TTC549 (cell line): ENCODE results near the gene SLC16A13.
A peak's percentile ranks its signal among the peaks of the same experiment; 100 is the strongest.
"Not testable (repeated sequence)": the region's sequence is repeated elsewhere in the genome, so short reads cannot be mapped to it uniquely, and the experiment has no call there.

Experiments used
- FAIRE-seq: peaks from 2 replicates; lab custom pipeline; 2012; peaks lifted over from hg19 to GRCh38; lab: Jason Lieb, UNC

Gene SLC16A13, protein sequence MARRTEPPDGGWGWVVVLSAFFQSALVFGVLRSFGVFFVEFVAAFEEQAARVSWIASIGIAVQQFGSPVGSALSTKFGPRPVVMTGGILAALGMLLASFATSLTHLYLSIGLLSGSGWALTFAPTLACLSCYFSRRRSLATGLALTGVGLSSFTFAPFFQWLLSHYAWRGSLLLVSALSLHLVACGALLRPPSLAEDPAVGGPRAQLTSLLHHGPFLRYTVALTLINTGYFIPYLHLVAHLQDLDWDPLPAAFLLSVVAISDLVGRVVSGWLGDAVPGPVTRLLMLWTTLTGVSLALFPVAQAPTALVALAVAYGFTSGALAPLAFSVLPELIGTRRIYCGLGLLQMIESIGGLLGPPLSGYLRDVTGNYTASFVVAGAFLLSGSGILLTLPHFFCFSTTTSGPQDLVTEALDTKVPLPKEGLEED

DNA sequence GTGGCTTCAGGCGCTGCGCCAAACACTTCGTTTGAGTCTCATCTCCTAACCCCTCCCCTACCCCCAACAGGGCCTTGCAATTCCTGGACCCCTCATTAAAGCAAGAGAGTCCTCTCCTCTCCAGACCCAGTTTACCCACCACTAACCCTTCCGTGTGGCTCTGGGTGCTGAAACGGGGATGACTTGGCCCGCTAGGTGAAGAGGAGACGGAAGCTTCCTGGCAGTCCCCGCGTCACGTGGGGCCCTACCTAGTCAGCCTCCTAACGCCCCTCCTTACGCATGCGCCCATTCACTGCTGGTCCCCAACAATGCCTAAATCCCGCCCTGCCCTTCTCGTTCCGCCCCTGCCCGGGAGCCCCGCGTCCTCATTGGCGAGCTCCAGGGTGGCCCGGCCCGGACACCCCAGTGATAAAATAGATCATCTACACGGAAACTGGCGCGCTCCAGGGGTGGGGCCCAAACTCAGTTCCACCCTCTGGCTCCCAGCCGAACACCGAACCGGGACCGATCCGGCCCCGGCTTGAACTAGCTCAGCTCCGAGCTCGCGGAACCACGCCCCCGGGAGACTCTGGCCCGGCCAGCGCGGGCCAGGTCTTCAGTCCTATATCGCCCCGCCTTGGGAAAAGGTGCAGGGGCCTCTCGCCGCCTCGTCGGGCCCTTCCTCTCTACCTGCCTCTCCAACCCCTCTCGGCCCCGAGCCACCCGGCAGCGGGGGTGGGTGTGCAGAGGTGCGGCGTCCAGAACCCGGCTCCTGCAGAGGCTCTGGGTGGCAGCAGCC lies at the start of gene SLC16A13:
Gene SLC16A13 (plus strand): TSS at position 425 of the 778 bp plus-strand sequence. CDS start 368 bp downstream, outside the sequence.
- no peak for FAIRE-seq

DNA sequence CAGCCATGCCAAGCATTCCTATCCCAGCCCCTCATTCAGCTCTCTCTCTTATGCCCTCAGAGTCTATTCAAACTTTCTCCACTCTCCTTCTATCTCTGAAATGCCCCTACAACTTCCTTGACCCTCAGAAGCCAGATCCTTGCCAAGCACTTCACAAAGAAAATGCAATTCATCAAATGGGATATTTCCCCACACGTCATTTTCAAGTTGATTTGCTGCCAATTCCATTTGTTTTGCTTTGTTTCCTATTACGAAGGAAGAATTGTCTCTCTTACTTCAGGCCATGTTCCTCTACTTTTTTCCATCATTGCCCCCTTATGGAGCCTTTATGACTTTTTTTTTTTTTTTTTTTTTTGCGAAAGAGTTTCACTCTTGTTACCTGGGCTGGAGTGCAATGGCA lies 49.1 kb upstream of the SLC16A13 start:
- no peak for FAIRE-seq

DNA sequence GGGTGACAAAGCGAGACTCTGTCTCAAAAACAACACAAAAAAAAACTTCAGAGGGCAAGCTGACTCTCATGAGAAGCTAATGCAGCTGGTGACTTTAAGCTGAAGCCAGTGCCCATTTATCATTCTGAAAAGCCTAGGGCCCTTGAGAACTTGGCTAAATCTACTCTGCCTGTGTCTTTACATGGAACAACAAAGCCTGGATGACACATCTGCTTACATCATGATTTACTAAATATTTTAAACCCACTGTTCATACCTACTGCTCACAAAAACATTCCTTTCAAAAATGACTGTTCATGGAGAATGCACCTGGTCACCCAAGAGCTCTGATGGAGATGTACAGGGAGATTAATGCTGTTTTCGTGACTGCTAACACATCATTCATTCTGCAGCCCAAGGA lies 46.0 kb upstream of the SLC16A13 start:
- FAIRE-seq: no peak

DNA sequence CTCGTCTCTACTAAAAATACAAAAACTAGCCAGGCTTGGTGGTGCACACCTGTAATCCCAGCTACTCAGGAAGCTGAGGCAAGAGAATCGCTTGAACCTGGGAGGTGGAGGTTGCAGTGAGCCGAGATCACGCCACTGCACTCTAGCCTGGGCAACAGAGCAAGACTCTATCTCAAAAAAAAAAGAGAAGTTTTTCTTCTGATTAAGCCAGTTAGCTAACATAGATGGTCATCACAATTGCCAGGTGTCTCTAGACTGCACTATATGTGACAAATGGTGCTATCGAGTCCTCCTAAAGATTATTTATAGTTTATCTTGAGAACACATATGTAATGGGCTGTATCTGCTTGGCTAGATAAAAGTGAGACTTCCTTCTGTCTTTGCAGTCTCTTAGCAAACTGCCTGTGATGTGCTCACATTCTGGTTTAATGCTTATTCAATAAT lies 42.2 kb upstream of the SLC16A13 start:
- FAIRE-seq: not testable (repeated sequence)

DNA sequence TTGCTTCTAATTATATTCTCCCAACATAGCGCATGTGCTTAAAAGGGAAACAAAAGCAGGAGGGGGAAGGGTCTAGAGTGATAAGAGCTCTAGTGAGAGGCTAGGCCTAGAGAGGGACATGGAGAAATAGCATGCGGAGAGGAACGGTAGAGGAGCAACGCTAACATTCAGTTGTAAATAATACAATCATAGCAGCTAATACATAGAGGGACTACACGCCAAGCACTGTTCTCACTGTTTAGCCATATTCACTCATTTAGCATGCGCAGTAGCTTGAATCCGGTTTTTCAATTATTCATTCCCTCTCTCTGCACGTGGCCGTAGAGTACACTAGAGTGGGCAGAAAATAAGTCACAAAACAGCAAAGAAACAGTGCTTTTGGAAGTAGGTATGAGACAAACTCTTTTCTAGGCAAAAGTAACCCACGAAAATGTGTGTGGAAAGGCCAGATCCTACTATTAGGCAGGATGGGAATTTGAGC lies 41.7 kb upstream of the SLC16A13 start:
- FAIRE-seq: no peak

DNA sequence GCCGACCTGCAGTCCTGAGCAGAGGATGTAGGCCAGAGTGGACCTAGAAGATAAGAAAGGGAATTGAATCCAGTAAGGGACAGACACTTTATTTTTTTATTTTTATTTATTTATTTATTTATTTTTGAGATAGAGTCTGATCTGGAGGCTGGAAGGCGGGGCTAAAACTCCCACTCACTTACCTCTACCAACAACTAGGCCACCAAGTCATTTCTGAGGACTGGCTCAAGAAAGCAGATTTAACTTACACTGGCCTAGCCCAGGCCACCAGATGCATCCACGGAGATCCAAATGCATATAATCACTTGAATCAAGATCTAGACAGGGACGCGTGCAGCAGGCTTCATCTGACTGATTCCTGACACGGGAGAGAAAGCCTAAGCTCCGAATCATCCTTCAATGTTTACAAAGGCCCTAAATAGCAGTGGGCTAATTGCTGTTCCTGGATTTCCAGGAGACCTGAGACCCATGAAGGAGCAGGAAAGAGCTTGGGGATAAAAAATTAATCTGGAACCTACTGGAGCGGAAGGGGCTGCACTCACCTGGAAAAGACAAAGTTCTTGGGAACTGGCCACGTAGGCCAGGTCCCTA lies 41.1 kb upstream of the SLC16A13 start:
- FAIRE-seq: no peak

DNA sequence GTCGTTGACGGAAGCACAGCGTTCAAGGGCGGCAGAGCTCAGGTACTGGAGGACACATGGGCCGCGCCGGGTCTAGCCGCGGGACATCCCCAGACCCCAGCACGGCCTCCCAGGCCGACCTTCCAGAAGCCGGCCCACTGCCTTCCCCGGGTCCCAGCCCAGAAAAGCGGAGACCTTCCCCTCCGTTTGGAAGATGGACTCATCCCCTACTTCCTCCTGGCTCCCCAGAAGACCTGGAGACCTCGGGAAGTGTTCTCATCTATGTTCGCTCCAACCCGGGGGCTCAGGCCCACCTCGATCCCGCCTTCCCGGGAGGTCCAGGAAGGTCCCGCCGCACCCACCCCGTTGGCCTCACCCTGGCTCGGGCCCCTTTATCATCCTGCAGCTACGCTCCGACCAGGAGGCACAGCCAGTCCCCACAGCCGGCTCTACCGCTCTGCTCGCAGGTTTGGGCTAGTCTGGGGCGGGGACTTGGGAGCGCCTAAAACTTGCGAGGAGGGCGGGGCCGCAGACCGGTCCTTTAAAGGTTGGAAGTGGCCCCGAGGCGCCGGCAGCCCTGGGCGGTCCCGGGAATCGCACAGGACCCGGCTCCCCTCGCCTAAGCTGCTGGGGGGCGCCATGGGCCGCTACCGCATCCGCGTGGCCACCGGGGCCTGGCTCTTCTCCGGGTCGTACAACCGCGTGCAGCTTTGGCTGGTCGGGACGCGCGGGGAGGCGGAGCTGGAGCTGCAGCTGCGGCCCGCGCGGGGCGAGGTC lies 40.1 kb upstream of the SLC16A13 start, which contains the start of gene ALOX12:
Gene ALOX12 (plus strand): TSS at position 550 of the 756 bp plus-strand sequence. CDS start 69 bp downstream, at position 619.
- no peak for FAIRE-seq

DNA sequence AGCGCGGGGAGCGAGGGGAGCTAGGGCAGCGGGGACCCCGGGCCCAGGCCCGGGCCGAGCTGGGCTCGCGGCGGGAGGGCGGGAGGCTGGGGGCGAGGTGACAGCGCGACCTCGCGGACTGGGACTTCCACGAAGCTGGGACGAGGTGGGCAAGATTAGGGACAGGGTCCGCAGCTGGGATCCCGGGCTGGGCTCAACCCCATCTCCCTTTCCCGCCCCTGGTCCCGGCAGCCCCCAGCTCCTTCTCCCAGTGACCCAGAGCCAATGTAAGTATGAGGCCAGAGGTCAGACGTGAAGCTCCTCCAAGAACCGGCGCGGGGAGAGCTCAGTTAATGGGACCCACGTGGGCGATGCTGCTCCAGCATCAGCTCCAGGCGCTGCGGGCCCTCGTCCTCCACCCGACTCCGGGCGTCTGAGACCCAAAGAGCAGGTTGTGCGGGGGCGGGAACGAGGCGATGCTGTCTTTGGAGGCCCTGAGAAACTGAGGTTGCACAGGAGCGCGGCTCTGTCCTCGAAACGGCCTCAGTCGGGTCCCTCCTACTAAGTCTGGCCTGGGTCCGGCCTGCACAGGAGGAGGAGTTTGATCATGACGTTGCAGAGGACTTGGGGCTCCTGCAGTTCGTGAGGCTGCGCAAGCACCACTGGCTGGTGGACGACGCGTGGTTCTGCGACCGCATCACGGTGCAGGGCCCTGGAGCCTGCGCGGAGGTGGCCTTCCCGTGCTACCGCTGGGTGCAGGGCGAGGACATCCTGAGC lies 39.4 kb upstream of the SLC16A13 start:
- FAIRE-seq: no peak

DNA sequence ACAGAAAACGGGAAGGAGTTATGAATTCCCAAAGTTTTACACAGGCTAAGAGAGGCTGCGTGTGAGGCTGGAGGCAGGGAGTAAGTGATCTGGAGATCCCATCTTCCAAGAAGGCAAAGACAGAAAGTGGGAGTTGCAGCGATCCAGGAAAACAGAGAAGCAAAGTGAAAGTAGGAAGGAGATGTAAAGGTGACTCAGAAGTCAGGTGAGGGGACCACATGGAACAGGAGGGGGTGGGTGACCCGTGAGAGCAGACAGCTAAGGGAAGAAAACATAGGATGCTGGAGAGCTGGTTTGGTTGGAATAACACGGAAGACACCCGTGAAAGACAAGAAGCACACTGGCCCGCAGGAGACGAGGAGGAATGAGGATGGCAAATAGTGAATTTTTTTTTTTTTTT lies 38.6 kb upstream of the SLC16A13 start:
- FAIRE-seq: no peak

DNA sequence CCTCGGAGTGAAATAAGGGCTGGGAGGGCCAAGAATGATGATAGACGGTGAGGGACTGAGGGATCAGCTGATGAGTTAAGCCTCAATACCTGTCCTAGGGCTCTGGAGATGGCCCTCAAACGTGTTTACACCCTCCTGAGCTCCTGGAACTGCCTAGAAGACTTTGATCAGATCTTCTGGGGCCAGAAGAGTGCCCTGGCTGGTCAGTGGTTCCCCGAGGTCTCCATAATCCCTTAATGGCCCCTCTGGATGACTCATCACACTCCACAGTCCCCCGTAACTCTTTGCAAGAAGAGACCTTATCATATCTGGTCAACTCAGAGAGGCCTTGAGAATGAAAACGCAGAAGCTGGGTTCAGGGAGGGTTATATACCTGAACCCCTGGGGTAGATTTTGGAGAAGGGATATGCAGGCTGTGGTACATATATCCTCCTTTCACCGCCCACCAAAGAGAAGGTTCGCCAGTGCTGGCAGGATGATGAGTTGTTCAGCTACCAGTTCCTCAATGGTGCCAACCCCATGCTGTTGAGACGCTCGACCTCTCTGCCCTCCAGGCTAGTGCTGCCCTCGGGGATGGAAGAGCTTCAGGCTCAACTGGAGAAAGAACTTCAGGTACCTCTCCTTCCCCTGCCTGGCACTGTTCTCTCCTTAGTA lies 36.8 kb upstream of the SLC16A13 start:
- no peak for FAIRE-seq

DNA sequence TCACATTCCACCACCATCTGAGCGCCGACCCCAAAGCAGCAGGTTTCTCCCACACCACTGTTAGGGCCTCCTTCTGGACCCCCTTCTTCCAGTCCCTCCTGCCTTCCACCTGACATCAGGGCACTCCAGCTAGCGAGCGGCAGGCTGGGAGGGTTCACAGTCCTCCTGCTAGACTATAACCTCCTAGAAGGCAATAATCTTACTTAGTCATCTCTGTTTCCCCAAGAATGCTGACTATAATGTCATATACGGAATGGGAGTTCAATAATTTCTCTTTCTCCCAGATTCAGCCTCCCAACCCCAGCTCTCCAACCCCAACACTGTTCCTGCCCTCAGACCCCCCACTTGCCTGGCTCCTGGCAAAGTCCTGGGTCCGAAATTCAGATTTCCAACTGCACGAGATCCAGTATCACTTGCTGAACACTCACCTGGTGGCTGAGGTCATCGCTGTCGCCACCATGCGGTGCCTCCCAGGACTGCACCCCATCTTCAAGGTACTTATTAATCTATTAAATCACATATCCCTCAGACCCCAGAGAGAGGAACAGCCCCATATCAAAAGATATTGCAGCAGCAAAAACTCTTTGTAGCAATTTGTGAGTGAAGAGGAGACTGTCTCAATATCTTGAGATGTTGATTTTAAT lies 34.4 kb upstream of the SLC16A13 start:
- FAIRE-seq: no peak

DNA sequence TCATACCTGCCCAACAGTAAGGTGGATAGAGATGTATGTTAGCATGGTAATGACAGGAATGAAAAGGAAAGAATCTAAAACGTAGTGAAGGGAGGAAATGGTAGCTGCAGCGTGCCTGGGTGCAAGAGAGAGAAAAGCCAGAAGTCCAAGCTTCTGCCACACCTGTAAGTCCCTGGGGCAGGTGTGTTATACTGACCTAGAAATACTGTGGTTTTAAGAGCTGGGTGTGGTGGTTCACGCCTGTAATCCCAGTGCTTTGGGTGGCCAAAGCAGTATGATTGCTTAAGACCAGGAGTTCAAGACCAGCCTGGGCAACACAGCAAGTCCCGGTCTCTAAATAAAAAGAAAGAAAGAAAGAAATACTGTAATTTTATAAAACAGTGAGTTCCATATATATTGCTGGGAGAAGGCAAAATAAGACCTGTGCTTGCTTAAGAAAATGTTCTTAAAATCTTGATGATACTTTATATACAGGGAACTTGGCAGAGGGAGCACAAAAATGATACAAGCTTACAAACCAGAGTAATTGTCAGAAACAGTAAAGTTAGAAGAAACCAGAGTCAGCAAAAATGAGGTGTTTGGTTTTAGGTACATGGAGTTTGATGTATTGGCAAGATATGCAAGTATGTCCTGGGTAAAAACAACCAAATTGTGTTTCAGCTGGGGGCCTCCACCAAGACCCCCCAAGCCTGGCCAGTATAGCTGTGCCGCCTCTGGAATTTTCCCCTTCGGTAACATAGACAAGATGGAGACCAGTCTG lies 33.3 kb upstream of the SLC16A13 start:
- FAIRE-seq: no peak

DNA sequence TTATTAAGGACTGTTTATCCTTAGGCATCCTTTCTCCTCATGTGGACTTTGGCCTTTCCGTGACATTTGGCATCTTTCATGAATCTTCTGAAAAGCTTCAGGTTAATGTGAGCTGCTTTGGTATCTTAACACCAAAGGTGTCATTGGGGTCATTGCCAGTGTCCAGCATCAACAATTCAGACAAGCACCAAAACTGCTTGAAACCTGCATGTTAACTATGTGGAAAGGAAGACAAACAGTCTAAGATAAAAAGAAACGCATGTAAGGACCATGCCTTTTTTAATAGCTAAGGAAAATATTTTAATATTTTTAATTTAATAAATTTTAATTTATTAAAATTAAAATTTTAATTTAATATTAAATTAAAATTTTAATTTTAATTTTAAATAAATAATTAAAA lies 32.1 kb upstream of the SLC16A13 start:
- FAIRE-seq: no peak

DNA sequence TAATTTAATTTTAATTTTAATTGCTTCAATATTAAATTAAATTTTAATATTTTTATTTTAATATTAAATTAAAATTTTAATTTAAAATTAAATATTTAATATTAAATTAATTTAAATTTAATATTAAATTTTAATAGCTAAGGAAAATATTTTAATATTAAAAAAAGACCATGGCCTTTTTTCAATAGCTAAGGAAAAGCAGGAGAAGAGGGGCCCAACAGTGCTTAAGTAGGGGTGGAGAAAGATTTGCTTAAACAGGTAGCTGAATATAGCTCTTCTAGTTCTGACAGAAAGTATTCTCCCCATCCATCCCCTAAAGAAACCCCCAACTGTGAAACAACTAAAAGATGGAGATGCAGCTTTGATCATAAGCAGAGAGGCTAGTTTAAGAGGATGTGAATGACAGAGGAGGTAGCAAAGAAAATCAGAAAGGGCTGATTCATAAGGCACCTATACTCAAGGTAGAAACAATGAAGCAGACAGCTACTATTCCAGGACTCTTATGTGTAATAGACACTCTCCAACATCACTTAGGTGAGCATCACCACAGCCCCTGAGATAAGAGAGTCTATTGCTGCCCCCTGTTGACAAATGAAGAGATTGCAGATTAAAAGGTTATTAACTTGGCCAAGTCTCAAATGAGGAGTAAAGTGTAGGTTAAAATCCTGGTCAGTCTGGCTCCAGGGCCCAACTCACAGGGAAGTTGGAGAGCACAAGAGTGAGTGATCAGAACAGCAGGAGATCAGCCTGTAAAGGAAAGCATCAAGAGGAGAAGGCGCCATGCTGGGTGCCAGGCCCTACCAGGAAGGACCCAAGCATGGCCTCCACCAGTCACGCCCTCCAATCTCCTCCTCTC lies 31.2 kb upstream of the SLC16A13 start:
- peak; percentile 77 for FAIRE-seq

DNA sequence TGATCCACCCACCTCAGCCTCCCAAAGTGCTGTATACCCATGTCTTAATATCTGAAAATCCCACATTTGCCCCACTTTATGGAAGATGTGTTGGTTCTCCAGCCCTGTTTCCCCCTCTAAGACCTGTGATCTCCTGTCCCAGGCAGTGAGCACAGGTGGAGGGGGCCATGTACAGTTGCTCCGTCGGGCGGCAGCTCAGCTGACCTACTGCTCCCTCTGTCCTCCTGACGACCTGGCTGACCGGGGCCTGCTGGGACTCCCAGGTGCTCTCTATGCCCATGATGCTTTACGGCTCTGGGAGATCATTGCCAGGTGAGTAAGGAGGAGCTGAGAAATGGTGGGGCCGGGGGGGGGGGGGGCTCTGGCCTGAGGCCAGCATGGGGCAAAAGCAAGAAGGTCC lies 30.1 kb upstream of the SLC16A13 start:
- no peak for FAIRE-seq

DNA sequence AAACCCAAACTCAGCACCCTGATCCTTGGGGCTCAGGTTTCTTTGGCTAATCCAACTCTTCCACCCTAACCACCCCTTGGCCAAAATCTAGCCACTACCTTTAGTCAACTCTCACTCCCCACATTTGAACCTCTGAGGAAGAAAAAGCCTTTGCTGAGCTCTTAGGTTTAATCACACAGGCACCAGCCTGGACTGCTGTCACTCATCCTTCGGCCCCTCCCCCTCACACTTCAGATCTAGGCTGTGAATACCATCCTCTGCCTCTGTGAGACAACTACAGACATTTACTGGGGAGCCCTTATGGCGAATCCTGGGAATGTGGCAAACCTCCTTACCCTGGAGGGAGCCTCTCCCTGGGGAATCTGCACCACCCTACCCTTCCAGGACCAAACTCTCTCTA lies 28.7 kb upstream of the SLC16A13 start:
- FAIRE-seq: no peak

DNA sequence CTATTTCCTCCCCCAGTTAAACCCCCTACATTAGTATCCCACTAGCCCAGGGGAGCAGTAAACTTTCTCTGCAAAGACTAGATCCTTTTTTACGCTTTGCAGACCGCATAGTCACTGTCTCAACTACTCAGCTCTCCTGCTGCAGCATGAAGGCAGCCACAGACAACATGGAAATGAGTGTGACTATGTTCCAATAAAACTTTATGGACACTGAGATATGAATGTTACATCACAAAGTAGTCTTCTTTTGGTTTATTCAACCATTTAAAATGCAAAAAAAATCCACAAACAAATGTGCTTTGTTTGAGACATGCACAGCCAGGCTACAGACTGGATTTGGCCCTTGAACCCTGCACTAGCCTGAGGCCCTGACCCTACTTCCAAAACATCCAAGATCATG lies 25.3 kb upstream of the SLC16A13 start:
- FAIRE-seq: no peak

DNA sequence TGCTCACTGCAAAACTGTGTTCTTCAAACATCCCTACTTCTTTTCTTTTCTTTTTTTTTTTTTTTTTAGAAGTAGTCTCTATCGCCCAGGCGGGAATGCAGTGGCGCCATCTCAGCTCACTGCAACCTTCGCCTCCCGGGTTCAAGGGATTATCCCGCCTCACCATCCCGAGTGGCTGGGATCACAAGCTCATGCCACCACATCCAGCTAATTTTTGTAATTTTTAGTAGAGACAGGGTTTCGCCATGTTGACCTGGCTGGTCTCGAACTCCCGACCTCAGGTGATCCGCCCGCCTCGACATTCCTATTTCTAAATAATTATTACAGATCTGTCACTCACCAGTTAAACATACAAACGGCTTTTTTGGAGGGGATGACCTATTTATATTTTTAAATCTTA lies 24.4 kb upstream of the SLC16A13 start:
- FAIRE-seq: no peak

DNA sequence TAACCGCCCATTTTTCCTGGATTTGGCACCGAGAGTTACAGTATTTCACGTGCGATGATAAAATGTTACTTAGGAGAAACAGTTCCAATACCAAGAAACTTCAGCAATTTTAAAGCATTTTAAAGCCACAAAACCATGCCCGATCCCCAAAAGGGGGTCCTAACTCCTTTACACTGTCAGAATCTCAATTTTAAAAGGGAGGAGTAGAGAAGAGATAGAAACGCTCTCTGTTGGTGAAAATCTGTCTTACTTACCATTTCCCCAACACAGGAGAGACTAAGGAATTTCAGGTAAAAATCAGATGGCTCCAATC lies 23.9 kb upstream of the SLC16A13 start:
- no peak for FAIRE-seq
